Measurements from ENCODE around the gene MED27.
A peak's percentile ranks its signal among the peaks of the same experiment; 100 is the strongest.

The MED27 gene

DNA sequence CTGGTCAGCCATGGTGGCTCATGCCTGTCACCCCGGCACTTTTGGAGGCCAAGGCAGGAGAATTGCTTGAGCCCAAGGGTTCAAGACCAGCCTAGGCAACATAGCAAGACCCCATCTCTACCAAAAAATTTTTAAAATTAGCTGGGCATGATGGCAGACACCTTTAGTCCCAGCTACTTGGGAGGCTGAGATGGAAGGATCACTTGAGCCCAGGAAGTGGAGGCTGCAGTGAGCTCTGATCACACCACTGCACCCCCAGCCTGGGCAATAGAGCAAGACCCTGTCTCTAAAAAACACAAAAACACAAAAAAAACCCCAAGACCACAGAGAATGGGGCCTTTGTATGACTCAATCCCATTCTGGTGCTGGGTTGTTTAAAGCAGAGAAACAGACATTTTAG lies 44.0 kb downstream of the MED27 start:
- H3K79me2 ChIP-seq (ENCODE audit: control insufficient read depth, insufficient read depth, low read length, poor library complexity): no peaks in the 10 kb centered on the region
- peak overlapping the region; percentile 37 for H3K18ac ChIP-seq (ENCODE audit: low read length)
- peaks cover 22 to 35% of the 10 kb centered on the region in 2 experiments for H3K4me1 ChIP-seq (ENCODE audit: control insufficient read depth in 1 of 2, insufficient read depth in 2 of 2, low read length in 2 of 2)
- H3K36me3 ChIP-seq (ENCODE audit: control insufficient read depth in 1 of 2, insufficient read depth in 2 of 2, low read length in 2 of 2): no peaks in the 10 kb centered on the region
- H3K27ac ChIP-seq (ENCODE audit: low read depth, low read length): no peak overlapping the region
- no CpG with 5 or more reads among the region's 1 CpG for WGBS (ENCODE audit: extremely low coverage, insufficient coverage, insufficient read length)
- H3K9ac ChIP-seq (ENCODE audit: low read length): no peak overlapping the region
- H3K27me3 ChIP-seq (ENCODE audit: insufficient read depth, low read length): no peaks in the 10 kb centered on the region
- peak overlapping the region; percentile 60 for H4K91ac ChIP-seq (ENCODE audit: low read depth, low read length)
- peak overlapping the region; percentile 39 for H2BK12ac ChIP-seq (ENCODE audit: low read length)
- H3K4me2 ChIP-seq (ENCODE audit: low read length): no peak overlapping the region
- H3K23ac ChIP-seq (ENCODE audit: low read length): no peak overlapping the region
- H3K4ac ChIP-seq (ENCODE audit: low read depth, low read length): peak overlapping the region; percentile 31
- no peak for DNase-seq
- peaks cover 8% of the 10 kb centered on the region for H3K79me1 ChIP-seq (ENCODE audit: low read length)
- no peak overlapping the region for H2BK120ac ChIP-seq (ENCODE audit: insufficient read depth, low read length, poor library complexity)
- no peak overlapping the region for H4K12ac ChIP-seq (ENCODE audit: low read depth, low read length)
- no peak overlapping the region for H2BK5ac ChIP-seq (ENCODE audit: low read depth, low read length, poor library complexity)
- peak overlapping the region; percentile 20 for H4K8ac ChIP-seq (ENCODE audit: low read depth, low read length)
- no peak overlapping the region for H3K4me3 ChIP-seq (ENCODE audit: low read depth, low read length)
- peak overlapping the region; percentile 45 for H2AK5ac ChIP-seq (ENCODE audit: low read length)
- no peaks in the 10 kb centered on the region for H3K9me3 ChIP-seq (ENCODE audit: insufficient read depth, low read depth, low read length)
- H2AFZ ChIP-seq (ENCODE audit: insufficient read depth, low read length, poor library complexity): no peak overlapping the region
- H3K14ac ChIP-seq (ENCODE audit: low read length): peak overlapping the region; percentile 17

DNA sequence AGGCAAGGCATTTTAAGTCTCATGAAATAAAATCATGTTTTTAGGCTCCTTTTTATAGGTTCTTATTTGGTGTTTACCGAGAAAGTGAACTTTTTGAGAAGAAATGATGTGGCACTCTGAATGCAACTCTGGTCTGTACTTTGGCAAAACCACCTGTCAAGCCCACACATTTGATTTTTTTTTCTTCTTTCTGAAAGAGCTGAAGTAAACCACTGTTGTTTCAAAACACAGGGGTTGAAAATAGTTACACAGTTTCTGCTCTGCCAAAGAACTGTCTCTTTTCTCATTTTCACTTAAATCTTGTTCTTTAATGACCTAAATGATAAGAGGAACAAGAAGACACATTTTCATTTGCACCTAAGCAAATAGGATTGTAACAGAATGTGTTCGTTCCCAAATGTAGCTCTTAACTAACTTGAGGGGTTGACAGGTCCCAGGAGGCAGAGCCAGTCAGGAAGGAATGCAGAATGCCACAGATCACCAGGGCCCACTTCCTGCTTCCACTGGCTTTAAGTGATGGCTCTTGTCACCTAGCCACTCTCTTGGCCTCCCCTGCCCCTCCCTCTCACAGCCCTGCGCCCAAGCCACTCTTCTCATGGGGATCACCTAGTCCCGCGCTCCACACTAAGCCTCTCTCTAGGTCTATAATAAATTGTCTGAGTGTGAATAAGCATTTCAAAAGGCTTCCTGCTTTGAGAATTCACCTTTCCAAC lies 47.3 kb downstream of the MED27 start:
- WGBS (ENCODE audit: extremely low coverage, insufficient coverage, insufficient read length): no CpG with 5 or more reads among the region's 5 CpGs
- H3K4me1 ChIP-seq (ENCODE audit: control insufficient read depth in 1 of 2, insufficient read depth in 2 of 2, low read length in 2 of 2): peaks cover 29 to 45% of the 10 kb centered on the region in 2 experiments

DNA sequence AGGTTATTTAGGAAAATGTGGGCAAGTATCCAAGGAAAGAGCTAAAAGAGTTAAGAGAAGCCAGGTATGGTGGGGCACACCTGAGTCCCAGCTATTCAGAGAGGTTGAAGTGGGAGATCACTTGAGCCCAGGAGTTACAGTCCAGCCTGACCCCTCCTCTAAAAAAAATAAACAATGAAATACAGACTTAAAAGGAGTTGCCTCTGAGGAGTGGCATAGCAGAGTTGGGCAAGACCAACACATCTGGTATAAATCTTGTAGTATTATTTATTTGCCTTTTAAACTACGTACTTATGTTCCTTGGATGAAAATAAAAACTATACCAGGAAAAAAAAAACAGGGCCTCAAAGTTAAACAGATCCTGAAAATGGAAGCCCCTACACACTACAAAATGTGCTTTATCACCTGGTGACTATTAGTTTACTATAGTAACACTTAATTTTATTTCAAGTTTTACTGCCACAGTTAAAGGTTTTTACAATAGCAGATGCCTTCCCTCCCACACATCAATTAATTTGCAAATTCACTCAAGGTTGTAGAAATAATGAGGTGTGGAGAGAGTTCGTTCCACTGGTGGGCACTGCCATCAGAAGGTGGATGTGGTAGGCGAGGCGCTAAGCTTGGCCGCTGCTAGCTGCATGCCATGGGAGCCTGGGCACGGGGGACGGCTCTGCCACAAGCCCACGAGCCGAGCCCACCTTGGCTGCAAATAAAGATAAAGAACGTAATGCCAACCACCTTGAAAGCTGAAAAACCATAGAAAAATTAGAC lies 48.0 kb downstream of the MED27 start:
- peak overlapping the region; percentile 6 for H3K18ac ChIP-seq (ENCODE audit: low read length)

More for the DNA sequence above, 47.3 kb downstream of the MED27 start:
- Histone ChIP-seq H2BK5ac (ENCODE audit: low read depth, low read length, poor library complexity) (no peak overlapping the region), H3K9me3 (ENCODE audit: insufficient read depth, low read depth, low read length) (no peaks in the 10 kb centered on the region), H2BK120ac (ENCODE audit: insufficient read depth, low read length, poor library complexity) (no peak overlapping the region), H3K14ac (ENCODE audit: low read length) (no peak overlapping the region), H4K91ac (ENCODE audit: low read depth, low read length) (peak overlapping the region; percentile 39), H3K27me3 (ENCODE audit: insufficient read depth, low read length) (no peaks in the 10 kb centered on the region), H3K4ac (ENCODE audit: low read depth, low read length) (no peak overlapping the region), H4K8ac (ENCODE audit: low read depth, low read length) (no peak overlapping the region), H2AK5ac (ENCODE audit: low read length) (no peak overlapping the region), H3K9ac (ENCODE audit: low read length) (no peak overlapping the region), H3K27ac (ENCODE audit: low read depth, low read length) (peak overlapping the region; percentile 22), H2BK12ac (ENCODE audit: low read length) (no peak overlapping the region), H3K4me2 (ENCODE audit: low read length) (no peak overlapping the region), H3K18ac (ENCODE audit: low read length) (no peak overlapping the region), H3K23ac (ENCODE audit: low read length) (no peak overlapping the region), H2AFZ (ENCODE audit: insufficient read depth, low read length, poor library complexity) (no peak overlapping the region), H3K79me1 (ENCODE audit: low read length) (peaks cover 14% of the 10 kb centered on the region), H3K4me3 (ENCODE audit: low read depth, low read length) (no peak overlapping the region), H3K79me2 (ENCODE audit: control insufficient read depth, insufficient read depth, low read length, poor library complexity) (peaks cover 1% of the 10 kb centered on the region), H3K36me3 (ENCODE audit: control insufficient read depth in 1 of 2, insufficient read depth in 2 of 2, low read length in 2 of 2) (no peaks in the 10 kb centered on the region), H4K12ac (ENCODE audit: low read depth, low read length) (no peak overlapping the region)
- DNase-seq: no peak

DNA sequence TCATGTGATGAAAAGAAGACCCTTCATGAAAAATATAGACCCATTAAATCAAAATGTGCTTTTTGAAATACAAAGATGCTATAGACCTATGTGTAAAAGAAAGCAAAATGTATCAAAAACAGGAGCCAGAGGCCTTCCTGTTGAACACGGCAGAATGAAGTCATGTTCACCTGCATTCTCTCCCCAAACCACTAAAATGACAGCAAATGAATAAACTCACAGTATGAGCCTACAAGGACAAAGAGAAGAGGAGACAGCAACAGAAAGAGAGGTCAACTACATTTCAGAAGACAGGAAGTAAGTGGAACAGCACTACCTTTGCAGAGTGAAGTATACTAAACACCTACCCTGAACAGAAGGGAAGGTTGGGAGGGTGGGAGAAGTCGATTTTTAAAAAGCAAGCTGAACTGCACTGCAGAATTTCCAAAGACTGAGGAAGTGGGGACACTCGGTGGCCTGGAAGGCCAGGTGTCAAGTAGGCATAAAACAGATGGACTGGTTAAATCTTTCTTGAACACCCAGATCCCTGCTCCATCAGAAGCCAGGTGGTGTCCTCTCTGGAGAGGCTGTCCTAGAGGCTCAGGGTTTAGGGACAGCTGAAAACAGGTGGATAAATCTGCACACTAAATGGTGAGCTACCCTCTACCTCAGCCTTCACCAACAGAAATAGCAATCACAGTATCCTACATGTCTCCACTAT lies 48.9 kb downstream of the MED27 start:
- Histone ChIP-seq H3K79me2 (ENCODE audit: control insufficient read depth, insufficient read depth, low read length, poor library complexity) (peaks cover 1% of the 10 kb centered on the region), H3K79me1 (ENCODE audit: low read length) (peaks cover 22% of the 10 kb centered on the region), H3K4me3 (ENCODE audit: low read depth, low read length) (no peak overlapping the region), H3K9me3 (ENCODE audit: insufficient read depth, low read depth, low read length) (no peaks in the 10 kb centered on the region), H3K9ac (ENCODE audit: low read length) (no peak overlapping the region), H3K23ac (ENCODE audit: low read length) (no peak overlapping the region), H3K4me2 (ENCODE audit: low read length) (no peak overlapping the region), H3K36me3 (ENCODE audit: control insufficient read depth in 1 of 2, insufficient read depth in 2 of 2, low read length in 2 of 2) (no peaks in the 10 kb centered on the region), H2BK12ac (ENCODE audit: low read length) (no peak overlapping the region), H3K14ac (ENCODE audit: low read length) (no peak overlapping the region), H4K91ac (ENCODE audit: low read depth, low read length) (no peak overlapping the region), H3K4ac (ENCODE audit: low read depth, low read length) (no peak overlapping the region), H3K27ac (ENCODE audit: low read depth, low read length) (no peak overlapping the region), H3K18ac (ENCODE audit: low read length) (no peak overlapping the region), H2BK5ac (ENCODE audit: low read depth, low read length, poor library complexity) (no peak overlapping the region), H3K27me3 (ENCODE audit: insufficient read depth, low read length) (no peaks in the 10 kb centered on the region), H3K4me1 (ENCODE audit: control insufficient read depth in 1 of 2, insufficient read depth in 2 of 2, low read length in 2 of 2) (peaks cover 33 to 51% of the 10 kb centered on the region in 2 experiments), H2BK120ac (ENCODE audit: insufficient read depth, low read length, poor library complexity) (no peak overlapping the region), H4K12ac (ENCODE audit: low read depth, low read length) (no peak overlapping the region), H4K8ac (ENCODE audit: low read depth, low read length) (no peak overlapping the region), H2AK5ac (ENCODE audit: low read length) (no peak overlapping the region), H2AFZ (ENCODE audit: insufficient read depth, low read length, poor library complexity) (no peak overlapping the region)
- WGBS (ENCODE audit: extremely low coverage, insufficient coverage, insufficient read length): no CpG with 5 or more reads among the region's 3 CpGs
- no peak for DNase-seq

More for the DNA sequence above, 48.0 kb downstream of the MED27 start:
- no peaks in the 10 kb centered on the region for H3K9me3 ChIP-seq (ENCODE audit: insufficient read depth, low read depth, low read length)
- H2BK12ac ChIP-seq (ENCODE audit: low read length): peak overlapping the region; percentile 11
- H3K23ac ChIP-seq (ENCODE audit: low read length): no peak overlapping the region
- H3K9ac ChIP-seq (ENCODE audit: low read length): no peak overlapping the region
- no peak overlapping the region for H4K8ac ChIP-seq (ENCODE audit: low read depth, low read length)
- H3K27me3 ChIP-seq (ENCODE audit: insufficient read depth, low read length): no peaks in the 10 kb centered on the region
- H3K79me2 ChIP-seq (ENCODE audit: control insufficient read depth, insufficient read depth, low read length, poor library complexity): peaks cover 1% of the 10 kb centered on the region
- no peak for DNase-seq
- H3K4ac ChIP-seq (ENCODE audit: low read depth, low read length): no peak overlapping the region
- no CpG with 5 or more reads among the region's 10 CpGs for WGBS (ENCODE audit: extremely low coverage, insufficient coverage, insufficient read length)
- no peak overlapping the region for H2BK5ac ChIP-seq (ENCODE audit: low read depth, low read length, poor library complexity)
- H4K91ac ChIP-seq (ENCODE audit: low read depth, low read length): peak overlapping the region; percentile 1
- no peak overlapping the region for H2AFZ ChIP-seq (ENCODE audit: insufficient read depth, low read length, poor library complexity)
- peaks cover 28 to 44% of the 10 kb centered on the region in 2 experiments for H3K4me1 ChIP-seq (ENCODE audit: control insufficient read depth in 1 of 2, insufficient read depth in 2 of 2, low read length in 2 of 2)
- H3K36me3 ChIP-seq (ENCODE audit: control insufficient read depth in 1 of 2, insufficient read depth in 2 of 2, low read length in 2 of 2): no peaks in the 10 kb centered on the region
- H4K12ac ChIP-seq (ENCODE audit: low read depth, low read length): no peak overlapping the region
- peaks cover 14% of the 10 kb centered on the region for H3K79me1 ChIP-seq (ENCODE audit: low read length)
- H3K14ac ChIP-seq (ENCODE audit: low read length): peak overlapping the region; percentile 5
- no peak overlapping the region for H3K4me2 ChIP-seq (ENCODE audit: low read length)
- H2AK5ac ChIP-seq (ENCODE audit: low read length): no peak overlapping the region
- peak overlapping the region; percentile 5 for H3K27ac ChIP-seq (ENCODE audit: low read depth, low read length)
- no peak overlapping the region for H2BK120ac ChIP-seq (ENCODE audit: insufficient read depth, low read length, poor library complexity)
- no peak overlapping the region for H3K4me3 ChIP-seq (ENCODE audit: low read depth, low read length)

All from trophoblast cell (in vitro differentiated cells and primary cell).